SJCRH30 (cell line): ENCODE measurements around the gene MEPE. TPM values are rescaled to one million over a fixed set of nuclear protein-coding genes. Genes with fewer than 3 reads are reported as not detected.

Source experiments
- DNase-seq, 2 experiments: peaks; one replicate each; pipeline ENCODE4 v3.0.0-alpha.2; 2015 to 2020
- H3K27ac ChIP-seq: fragments of 250-450 bp; sonication (Bioruptor Pico); 2 replicates; pipeline ENCODE4 v1.5.1; 2020; ENCODE audit warnings: mild to moderate bottlenecking, moderate library complexity
- H3K27me3 ChIP-seq: fragments of 250-450 bp; sonication (Bioruptor Pico); 2 replicates; pipeline ENCODE4 v1.5.1; 2020; ENCODE audit warnings: mild to moderate bottlenecking, moderate library complexity
- H3K36me3 ChIP-seq: fragments of 250-450 bp; sonication (Bioruptor Pico); 2 replicates; pipeline ENCODE4 v1.5.1; 2020; ENCODE audit warnings: mild to moderate bottlenecking, moderate library complexity
- H3K4me1 ChIP-seq: fragments of 250-450 bp; sonication (Bioruptor Pico); 2 replicates; pipeline ENCODE4 v1.5.1; 2020; ENCODE audit warnings: mild to moderate bottlenecking, moderate library complexity
- H3K4me3 ChIP-seq: fragments of 250-450 bp; sonication (Bioruptor Pico); 2 replicates; pipeline ENCODE4 v1.5.1; 2020; ENCODE audit warnings: mild to moderate bottlenecking, moderate library complexity
- H3K9me3 ChIP-seq: fragments of 250-450 bp; sonication (Bioruptor Pico); replicated peaks from 2 replicates; pipeline ENCODE4 v1.5.1; 2020; ENCODE audit warnings: mild to moderate bottlenecking, moderate library complexity
- total RNA-seq: library from RNA; depleted of rRNA; stranded (reverse); fragments of >200 nt; shearing (Covaris generic); gene quantifications from 2 replicates; pipeline ENCODE4 v1.2.3, GENCODE V29; 2014

MEPE gene
- total RNA-seq, 1 experiment from 2014 or later: not detected

GRCh38 chr4:87853891-87854290 is 21.1 kb downstream of the MEPE start:
- Histone ChIP-seq H3K9me3 (no peaks in the 10 kb centered on the region), H3K27ac (no peak overlapping the region), H3K4me1 (no peaks in the 10 kb centered on the region), H3K27me3 (no peaks in the 10 kb centered on the region), H3K4me3 (no peak overlapping the region), H3K36me3 (no peaks in the 10 kb centered on the region)
- DNase-seq: no peak

- Histone ChIP-seq H3K36me3 (no peaks in the 10 kb centered on the region), H3K4me3 (no peak overlapping the region), H3K9me3 (no peaks in the 10 kb centered on the region), H3K4me1 (no peaks in the 10 kb centered on the region), H3K27ac (no peak overlapping the region), H3K27me3 (no peaks in the 10 kb centered on the region)
- no peak for DNase-seq
Observed at GRCh38 chr4:87855559-87855958, 22.8 kb downstream of the MEPE start.

GRCh38 chr4:87856816-87857215 is 24.0 kb downstream of the MEPE start:
- no peaks in the 10 kb centered on the region for H3K9me3 ChIP-seq
- H3K4me1 ChIP-seq: no peaks in the 10 kb centered on the region
- no peaks in the 10 kb centered on the region for H3K36me3 ChIP-seq
- H3K27me3 ChIP-seq: no peaks in the 10 kb centered on the region
- no peak overlapping the region for H3K4me3 ChIP-seq
- no peak for DNase-seq
- H3K27ac ChIP-seq: no peak overlapping the region

- H3K4me1 ChIP-seq: no peaks in the 10 kb centered on the region
- H3K27me3 ChIP-seq: no peaks in the 10 kb centered on the region
- no peak overlapping the region for H3K27ac ChIP-seq
- no peaks in the 10 kb centered on the region for H3K9me3 ChIP-seq
- no peak overlapping the region for H3K4me3 ChIP-seq
- DNase-seq: no peak
- H3K36me3 ChIP-seq: no peaks in the 10 kb centered on the region
Observed at GRCh38 chr4:87857789-87858188, 25.0 kb downstream of the MEPE start.

- no peak for DNase-seq
- Histone ChIP-seq H3K4me3 (no peak overlapping the region), H3K4me1 (no peaks in the 10 kb centered on the region), H3K27me3 (no peaks in the 10 kb centered on the region), H3K27ac (no peak overlapping the region), H3K9me3 (no peaks in the 10 kb centered on the region), H3K36me3 (no peaks in the 10 kb centered on the region)
Observed at GRCh38 chr4:87862236-87862635, 29.5 kb downstream of the MEPE start.

GRCh38 chr4:87863486-87863885 is 30.7 kb downstream of the MEPE start:
- Histone ChIP-seq H3K4me3 (no peak overlapping the region), H3K27ac (no peak overlapping the region)
- DNase-seq: no peak

GRCh38 chr4:87864321-87864720 is 31.6 kb downstream of the MEPE start:
- DNase-seq: no peak
- no peak overlapping the region for H3K27ac ChIP-seq
- no peaks in the 10 kb centered on the region for H3K36me3 ChIP-seq
- no peak overlapping the region for H3K4me3 ChIP-seq
- no peaks in the 10 kb centered on the region for H3K27me3 ChIP-seq
- no peaks in the 10 kb centered on the region for H3K9me3 ChIP-seq
- H3K4me1 ChIP-seq: no peaks in the 10 kb centered on the region

More at GRCh38 chr4:87863486-87863885, 30.7 kb downstream of the MEPE start:
- no peaks in the 10 kb centered on the region for H3K27me3 ChIP-seq
- H3K4me1 ChIP-seq: no peaks in the 10 kb centered on the region
- no peaks in the 10 kb centered on the region for H3K36me3 ChIP-seq
- H3K9me3 ChIP-seq: no peaks in the 10 kb centered on the region

- Histone ChIP-seq H3K4me1 (no peaks in the 10 kb centered on the region), H3K36me3 (no peaks in the 10 kb centered on the region), H3K27ac (no peak overlapping the region), H3K27me3 (no peaks in the 10 kb centered on the region), H3K9me3 (no peaks in the 10 kb centered on the region), H3K4me3 (no peak overlapping the region)
- no peak for DNase-seq
Observed at GRCh38 chr4:87865288-87865687, 32.5 kb downstream of the MEPE start.

GRCh38 chr4:87865960-87866598 is 33.3 kb downstream of the MEPE start:
- no peak overlapping the region for H3K4me3 ChIP-seq
- no peaks in the 10 kb centered on the region for H3K4me1 ChIP-seq
- DNase-seq: no peak
- no peak overlapping the region for H3K27ac ChIP-seq
- H3K9me3 ChIP-seq: no peaks in the 10 kb centered on the region
- no peaks in the 10 kb centered on the region for H3K27me3 ChIP-seq
- no peaks in the 10 kb centered on the region for H3K36me3 ChIP-seq

GRCh38 chr4:87868522-87868921 is 35.8 kb downstream of the MEPE start:
- Histone ChIP-seq H3K27me3 (no peaks in the 10 kb centered on the region), H3K27ac (no peak overlapping the region), H3K4me3 (no peak overlapping the region), H3K36me3 (no peaks in the 10 kb centered on the region), H3K4me1 (no peaks in the 10 kb centered on the region), H3K9me3 (no peaks in the 10 kb centered on the region)
- no peak for DNase-seq

- H3K4me3 ChIP-seq: no peak overlapping the region
- DNase-seq: no peak
- H3K4me1 ChIP-seq: no peaks in the 10 kb centered on the region
- H3K9me3 ChIP-seq: no peaks in the 10 kb centered on the region
- no peaks in the 10 kb centered on the region for H3K27me3 ChIP-seq
- no peak overlapping the region for H3K27ac ChIP-seq
- no peaks in the 10 kb centered on the region for H3K36me3 ChIP-seq
Observed at GRCh38 chr4:87872028-87872427, 39.3 kb downstream of the MEPE start.

GRCh38 chr4:87875191-87875590 is 42.4 kb downstream of the MEPE start:
- no peak overlapping the region for H3K4me3 ChIP-seq
- H3K27me3 ChIP-seq: no peaks in the 10 kb centered on the region
- H3K4me1 ChIP-seq: no peaks in the 10 kb centered on the region
- H3K36me3 ChIP-seq: no peaks in the 10 kb centered on the region
- DNase-seq: no peak
- H3K9me3 ChIP-seq: no peaks in the 10 kb centered on the region; the same call in 1 of the 2 replicates
- no peak overlapping the region for H3K27ac ChIP-seq

GRCh38 chr4:87880106-87880505 is 47.3 kb downstream of the MEPE start:
- no peaks in the 10 kb centered on the region for H3K27me3 ChIP-seq
- H3K36me3 ChIP-seq: no peaks in the 10 kb centered on the region
- no peaks in the 10 kb centered on the region for H3K4me1 ChIP-seq
- H3K27ac ChIP-seq: no peak overlapping the region
- no peak for DNase-seq
- no peaks in the 10 kb centered on the region; the same call in 1 of the 2 replicates for H3K9me3 ChIP-seq
- H3K4me3 ChIP-seq: no peak overlapping the region

GRCh38 chr4:87881115-87881514 is 48.3 kb downstream of the MEPE start:
- DNase-seq: no peak
- Histone ChIP-seq H3K27ac (no peak overlapping the region), H3K9me3 (no peaks in the 10 kb centered on the region; the same call in 1 of the 2 replicates), H3K4me3 (no peak overlapping the region), H3K36me3 (no peaks in the 10 kb centered on the region), H3K4me1 (no peaks in the 10 kb centered on the region), H3K27me3 (no peaks in the 10 kb centered on the region)

GRCh38 chr4:87882321-87882720 is 49.6 kb downstream of the MEPE start:
- Histone ChIP-seq H3K27me3 (no peaks in the 10 kb centered on the region), H3K9me3 (no peaks in the 10 kb centered on the region; the same call in 1 of the 2 replicates), H3K4me1 (no peaks in the 10 kb centered on the region), H3K4me3 (no peak overlapping the region), H3K27ac (no peak overlapping the region), H3K36me3 (no peaks in the 10 kb centered on the region)
- DNase-seq: no peak

GRCh38 chr4:87882861-87883260 is 50.1 kb downstream of the MEPE start:
- H3K9me3 ChIP-seq: no peaks in the 10 kb centered on the region; the same call in 1 of the 2 replicates
- H3K27ac ChIP-seq: no peak overlapping the region
- no peak for DNase-seq
- H3K27me3 ChIP-seq: no peaks in the 10 kb centered on the region
- H3K4me3 ChIP-seq: no peak overlapping the region
- no peaks in the 10 kb centered on the region for H3K4me1 ChIP-seq
- no peaks in the 10 kb centered on the region for H3K36me3 ChIP-seq
